Measurements from ENCODE around the gene TRHDE.

- no peak for TF ChIP-seq CTCF (IDR thresholded peaks at IDR 0.05; ENCODE audit: low read depth, low read length)
- no peak for TF ChIP-seq POLR2A (IDR thresholded peaks at IDR 0.05; ENCODE audit: extremely low read depth, insufficient read length)
Measured at GRCh38 chr12:72330784-72331183, 58.6 kb downstream of the TRHDE start.

All from NB4 (cell line).